IPS-18c (cell line): ENCODE data around the gene CELA3B.
"Not testable (repeated sequence)": the region's sequence is repeated elsewhere in the genome, so short reads cannot be mapped to it uniquely, and the experiment has no call there.

Experiments used
- H3K4me3 ChIP-seq: 2 replicates; pipeline ENCODE4 v1.7.0; 2013; ENCODE audit warnings: low read depth, mild to moderate bottlenecking, low read length, moderate library complexity; ENCODE audit not compliant: insufficient read depth
- H3K9me3 ChIP-seq: one replicate; pipeline ENCODE4 v1.6.1; 2013; ENCODE audit warnings: mild to moderate bottlenecking, low read length, moderate library complexity; ENCODE audit not compliant: control insufficient read depth, insufficient read depth

CELA3B gene

DNA sequence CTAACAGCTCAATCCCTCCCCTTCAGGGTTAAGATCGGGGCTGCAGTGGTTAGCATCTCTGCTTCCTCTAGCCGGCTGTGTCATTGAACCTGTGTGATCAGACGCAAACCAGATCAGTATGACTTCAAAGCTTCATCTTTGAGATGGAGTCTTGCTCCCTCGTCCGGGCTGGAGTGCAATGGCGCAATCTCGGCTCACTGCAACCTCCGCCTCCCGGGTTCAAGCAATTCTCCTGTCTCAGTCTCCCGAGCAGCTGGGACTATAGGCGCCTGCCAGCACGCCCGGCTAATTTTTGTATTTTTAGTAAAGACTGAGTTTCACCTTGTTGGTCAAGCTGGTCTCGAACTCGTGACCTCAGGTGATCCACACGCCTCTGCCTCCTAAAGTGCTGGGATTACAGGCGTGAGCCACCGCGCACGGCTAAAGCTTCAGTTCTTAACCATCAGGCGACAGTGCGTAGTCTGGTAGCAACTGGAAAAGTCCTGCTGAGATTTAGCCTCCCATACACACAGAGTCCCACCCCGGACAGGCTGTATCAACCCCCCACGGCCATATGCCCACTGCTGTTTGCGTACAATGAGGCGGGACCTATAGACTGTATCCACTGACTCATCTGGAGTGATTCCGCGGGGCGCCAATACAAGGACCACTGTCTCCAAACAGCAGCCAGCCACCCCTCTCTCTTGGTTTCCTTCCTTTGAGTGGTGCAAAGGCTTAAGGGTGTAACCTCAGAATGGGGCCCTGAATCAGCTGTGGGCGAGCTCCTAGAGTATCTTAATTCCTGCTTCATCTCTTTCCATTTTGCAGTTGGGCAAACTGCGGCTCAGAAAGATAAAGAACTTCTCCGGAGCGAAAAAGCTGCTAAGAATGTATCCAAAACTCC, 47.9 kb downstream of the CELA3B start:
- Histone ChIP-seq H3K9me3 (no peaks in the 10 kb centered on the region), H3K4me3 (peak overlapping the region; percentile 91)

DNA sequence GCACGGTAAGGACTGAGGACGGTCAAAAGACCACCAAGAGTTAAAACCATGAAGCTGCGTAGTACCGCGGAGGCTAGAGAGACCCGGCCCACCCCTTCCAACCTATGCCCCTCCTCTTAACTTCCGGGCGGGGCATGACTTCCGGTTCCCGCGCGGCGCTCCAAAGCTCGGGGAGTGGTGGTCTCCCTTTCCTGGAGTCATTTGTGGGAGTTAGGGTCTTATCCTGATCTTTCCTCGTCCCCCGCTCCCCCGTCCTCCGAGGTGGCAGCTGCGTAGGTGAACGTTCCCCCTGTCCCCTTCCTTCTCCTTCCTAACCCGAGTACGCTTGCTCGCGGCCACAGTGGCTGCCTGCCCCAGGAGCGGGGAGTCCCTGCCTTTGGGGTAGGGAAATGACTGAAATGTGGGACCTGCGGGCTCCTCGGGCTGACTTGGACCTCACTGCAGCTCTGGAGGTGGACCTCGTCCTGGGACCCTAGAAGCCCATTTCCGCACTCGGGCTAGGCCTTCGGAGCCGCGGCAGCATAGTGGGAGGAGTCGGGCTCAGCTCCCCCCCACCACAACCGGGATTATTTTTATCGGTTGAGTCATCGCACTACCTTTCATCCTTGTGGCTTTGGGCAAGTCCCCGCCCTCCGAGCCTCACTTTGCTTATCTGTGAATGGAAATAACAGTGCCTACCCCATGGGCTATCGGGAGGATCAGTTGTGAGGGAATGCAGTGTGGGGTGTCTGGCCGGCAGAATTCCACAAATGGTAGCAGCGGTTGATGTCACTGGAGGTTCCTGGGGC, 48.7 kb downstream of the CELA3B start:
- peak overlapping the region; percentile 91 for H3K4me3 ChIP-seq
- H3K9me3 ChIP-seq: no peaks in the 10 kb centered on the region

DNA sequence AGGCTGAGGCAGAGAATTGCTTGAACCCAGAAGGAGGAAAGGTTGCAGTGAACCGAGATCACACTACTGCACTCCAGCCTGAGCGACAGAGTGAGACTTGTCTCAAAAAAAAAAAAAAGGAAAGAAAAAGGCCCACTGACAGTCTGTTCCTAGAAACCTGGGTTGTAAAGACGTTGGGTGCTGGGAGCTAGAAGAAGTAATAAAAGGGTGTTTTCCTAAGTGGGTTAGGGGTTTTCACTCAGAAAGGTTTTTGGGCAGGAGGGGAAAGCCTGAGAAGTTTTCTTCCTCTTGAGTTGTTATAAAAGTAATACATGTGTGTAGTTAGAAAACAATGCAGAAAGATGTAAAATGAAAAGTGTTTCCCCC, 50.1 kb downstream of the CELA3B start:
- H3K9me3 ChIP-seq: no peaks in the 10 kb centered on the region
- H3K4me3 ChIP-seq: no peak overlapping the region

- Histone ChIP-seq H3K9me3 (no peaks in the 10 kb centered on the region), H3K4me3 (no peak overlapping the region)
Observed at GRCh38 chr1:22030057-22030456, 53.2 kb downstream of the CELA3B start.

GRCh38 chr1:22030473-22030872, 53.7 kb downstream of the CELA3B start:
- Histone ChIP-seq H3K4me3 (no peak overlapping the region), H3K9me3 (no peaks in the 10 kb centered on the region)

DNA sequence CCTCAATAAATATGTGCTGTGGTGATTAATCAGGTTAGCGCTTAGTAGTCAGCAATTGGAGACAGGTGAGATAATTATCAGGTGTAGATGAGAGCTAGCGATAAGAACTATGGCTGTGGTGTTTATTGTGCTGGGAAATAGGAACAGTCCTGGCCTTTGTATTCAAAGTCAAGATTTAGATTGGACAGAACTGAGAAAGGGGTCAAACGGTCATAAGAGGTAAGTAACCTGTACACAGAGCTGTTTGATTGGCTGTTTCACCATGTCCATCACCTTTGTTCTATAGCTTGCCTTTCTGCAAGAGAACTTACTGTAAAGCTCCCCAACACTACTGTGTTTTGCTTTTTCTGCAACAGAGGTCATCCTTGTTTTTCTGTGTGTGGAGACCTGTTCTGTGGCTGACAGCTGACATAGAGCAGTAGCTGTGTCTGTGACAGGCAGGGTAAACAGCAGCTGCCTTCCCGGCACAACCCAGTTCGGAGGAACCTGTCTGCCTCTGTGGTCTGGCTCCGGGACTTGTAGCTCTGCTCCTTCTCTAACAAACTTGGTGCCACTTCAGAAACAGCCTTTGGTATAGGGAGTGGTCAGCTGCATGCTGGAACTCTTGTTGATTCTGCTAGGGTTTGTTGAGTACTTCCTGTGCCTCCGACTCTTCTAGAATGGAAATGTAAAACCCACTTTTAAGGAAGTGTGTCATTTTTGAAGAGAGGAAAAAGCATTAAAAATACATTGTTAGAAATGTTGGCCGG, 54.6 kb downstream of the CELA3B start:
- H3K9me3 ChIP-seq: no peaks in the 10 kb centered on the region
- H3K4me3 ChIP-seq: no peak overlapping the region

DNA sequence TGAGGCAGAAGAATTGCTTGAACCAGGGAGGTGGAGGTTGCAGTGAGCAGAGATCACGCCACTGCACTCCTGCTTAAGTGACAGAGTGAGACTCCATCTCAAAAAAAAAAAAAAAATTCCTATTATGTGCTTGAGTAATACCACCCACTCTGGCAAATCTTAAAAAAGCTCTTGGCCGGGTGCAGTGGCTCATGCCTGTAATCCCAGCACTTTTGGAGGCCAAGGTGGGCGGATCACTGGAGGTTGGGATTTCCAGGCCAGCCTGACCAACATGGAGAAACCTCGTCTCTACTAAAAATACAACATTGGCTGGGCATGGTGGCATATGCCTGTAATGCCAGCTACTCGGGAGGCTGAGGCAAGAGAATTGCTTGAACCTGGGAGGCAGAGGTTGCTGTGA, 58.0 kb downstream of the CELA3B start:
- not testable (repeated sequence) for H3K9me3 ChIP-seq, H3K4me3 ChIP-seq

DNA sequence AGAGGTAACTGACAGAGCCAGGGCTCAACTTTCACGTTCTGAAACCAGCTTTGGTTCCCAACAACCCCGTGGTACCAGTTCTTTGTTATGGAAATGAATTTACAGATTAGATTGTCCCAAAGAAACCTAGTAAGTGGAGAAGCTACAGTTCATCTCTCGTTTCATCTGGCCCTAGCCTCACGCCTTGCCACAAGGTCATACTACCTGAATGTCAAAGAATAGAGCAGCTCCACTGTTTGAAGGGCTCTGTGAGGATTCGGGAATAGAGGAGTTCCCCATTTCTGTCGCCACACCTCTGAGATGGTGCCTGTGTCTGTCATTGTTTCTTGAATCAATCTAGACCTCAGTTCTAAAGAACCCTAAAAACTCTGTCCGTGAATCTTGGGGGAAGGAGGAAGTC, 60.7 kb downstream of the CELA3B start:
- Histone ChIP-seq H3K9me3 (no peaks in the 10 kb centered on the region), H3K4me3 (no peak overlapping the region)

DNA sequence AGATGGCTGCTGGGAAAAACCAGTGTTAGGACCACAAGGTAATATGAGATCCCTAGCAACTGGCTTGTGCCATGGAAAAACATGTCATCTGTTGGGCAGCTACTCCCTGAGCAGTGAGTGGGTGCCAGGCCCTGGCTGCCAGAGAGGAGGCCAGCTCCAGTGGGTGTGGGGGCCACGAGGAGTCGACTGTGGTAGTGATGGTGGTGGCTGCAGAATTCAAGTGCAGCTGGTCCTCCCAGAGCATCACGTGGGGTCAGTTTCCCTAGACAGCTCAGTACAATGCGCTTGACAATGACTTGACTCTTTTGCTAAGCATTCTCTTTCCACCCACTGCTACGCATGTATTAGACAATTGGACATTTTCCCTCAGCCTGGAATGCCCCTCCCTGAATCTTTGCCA, 61.2 kb downstream of the CELA3B start:
- no peaks in the 10 kb centered on the region for H3K9me3 ChIP-seq
- H3K4me3 ChIP-seq: no peak overlapping the region
